IMR-90 (cell line): ENCODE measurements around the gene VPS39. TPM values are rescaled to one million over a fixed set of nuclear protein-coding genes. Genes with fewer than 3 reads are reported as not detected.

Experiments used
- ATAC-seq: fragments of 200-7000 bp; cut with Tn5 transposase; 2 replicates; pipeline ENCODE4 v1.9.1; 2020; ENCODE audit warnings: low read depth, mild to moderate bottlenecking, moderate library complexity
- BruUV-seq: library from RNA; stranded (reverse); fragments of 400-500 nt; replicated peaks from 2 replicates; lab custom pipeline; 2021; lab: Mats Ljungman, UMichigan
- CTCF ChIA-PET: fragments of 300-600 bp; formaldehyde crosslinking; extraction: SDS; loops from one replicate; lab custom pipeline; 2021; ENCODE audit warnings: antibody characterized with exemption; lab: Yijun Ruan, JAX
- POLR2A ChIA-PET: fragments of 300-600 bp; sonication (Branson Sonifier 250); formaldehyde crosslinking; loops from one replicate; lab custom pipeline; 2022; ENCODE audit warnings: antibody characterized with exemption; ENCODE audit not compliant: unreplicated experiment; lab: Charles Lee
- DNase-seq: peaks from one replicate; pipeline ENCODE4 v3.0.0; 2013
- H2AFZ ChIP-seq: replicated peaks from 2 replicates; pipeline ENCODE3; 2013; ENCODE audit warnings: low read length, mild to moderate bottlenecking; ENCODE audit not compliant: poor library complexity
- H2AK5ac ChIP-seq: 2 replicates; pipeline ENCODE4 v1.6.1; 2013; ENCODE audit warnings: low read depth, low read length, inconsistent platforms
- H2AK9ac ChIP-seq: replicated peaks from 2 replicates; pipeline ENCODE3; 2013; ENCODE audit warnings: mild to moderate bottlenecking, low read depth, low read length, moderate library complexity; ENCODE audit not compliant: poor library complexity
- H2BK120ac ChIP-seq: 2 replicates; pipeline ENCODE4 v1.6.1; 2013; ENCODE audit warnings: low read depth, low read length, inconsistent platforms
- H2BK15ac ChIP-seq: 3 replicates; pipeline ENCODE4 v1.6.1; 2013; ENCODE audit warnings: low read depth, low read length, inconsistent platforms
- H2BK20ac ChIP-seq: 2 replicates; pipeline ENCODE4 v1.6.1; 2013; ENCODE audit warnings: low read depth, mild to moderate bottlenecking, inconsistent platforms, low read length, moderate library complexity
- H2BK5ac ChIP-seq: 2 replicates; pipeline ENCODE4 v1.6.1; 2013; ENCODE audit warnings: mild to moderate bottlenecking, low read depth, low read length, inconsistent platforms; ENCODE audit not compliant: poor library complexity, severe bottlenecking
- H3K14ac ChIP-seq: replicated peaks from 2 replicates; pipeline ENCODE4 v1.6.1; 2013; ENCODE audit warnings: low read depth, low read length, inconsistent platforms
- H3K18ac ChIP-seq: 2 replicates; pipeline ENCODE4 v1.6.1; 2013; ENCODE audit warnings: low read depth, low read length, control low read depth
- H3K23ac ChIP-seq: 2 replicates; pipeline ENCODE4 v1.6.1; 2013; ENCODE audit warnings: low read depth, low read length, inconsistent platforms
- H3K27ac ChIP-seq: 2 replicates; pipeline ENCODE4 v1.5.1; 2013; ENCODE audit warnings: mild to moderate bottlenecking, control low read depth, low read length; ENCODE audit not compliant: insufficient read depth
- H3K27me3 ChIP-seq: 2 replicates; pipeline ENCODE4 v1.6.1; 2013; ENCODE audit warnings: low read length; ENCODE audit not compliant: control insufficient read depth, insufficient read depth
- H3K36me3 ChIP-seq: 2 replicates; pipeline ENCODE4 v1.6.1; 2013; ENCODE audit warnings: low read length, mixed read lengths; ENCODE audit not compliant: control insufficient read depth, insufficient read depth
- H3K4ac ChIP-seq: 2 replicates; pipeline ENCODE4 v1.6.1; 2013; ENCODE audit warnings: low read depth, low read length, inconsistent platforms
- H3K4me1 ChIP-seq: 2 replicates; pipeline ENCODE4 v1.6.1; 2013; ENCODE audit warnings: low read length, mixed read lengths; ENCODE audit not compliant: control insufficient read depth, insufficient read depth
- H3K4me2 ChIP-seq: 2 replicates; pipeline ENCODE4 v1.6.1; 2013; ENCODE audit warnings: low read depth, mild to moderate bottlenecking, control low read depth, low read length, moderate library complexity
- H3K4me3 ChIP-seq: 2 replicates; pipeline ENCODE4 v1.5.1; 2013; ENCODE audit warnings: low read depth, mild to moderate bottlenecking, control low read depth, low read length, moderate library complexity; ENCODE audit not compliant: insufficient read depth
- H3K56ac ChIP-seq: 2 replicates; pipeline ENCODE4 v1.6.1; 2013; ENCODE audit warnings: low read length, inconsistent platforms; ENCODE audit not compliant: insufficient read depth; ENCODE audit errors: extremely low read depth
- H3K79me1 ChIP-seq, 2 experiments: 2 replicates each; pipeline ENCODE4 v1.6.1; 2013; ENCODE audit warnings: low read length in 2 of 2, inconsistent platforms in 1 of 2, low read depth in 1 of 2
- H3K9ac ChIP-seq: 2 replicates; pipeline ENCODE4 v1.6.1; 2013; ENCODE audit warnings: low read depth, low read length, control low read depth
- H3K9me1 ChIP-seq: 2 replicates; pipeline ENCODE4 v1.6.1; 2013; ENCODE audit warnings: low read length, inconsistent platforms; ENCODE audit not compliant: insufficient read depth
- H3K9me3 ChIP-seq: 2 replicates; pipeline ENCODE4 v1.6.1; 2013; ENCODE audit warnings: low read length; ENCODE audit not compliant: control insufficient read depth, insufficient read depth
- H4K20me1 ChIP-seq: 2 replicates; pipeline ENCODE4 v1.6.1; 2013; ENCODE audit warnings: low read length, inconsistent platforms; ENCODE audit not compliant: insufficient read depth
- H4K5ac ChIP-seq: 2 replicates; pipeline ENCODE4 v1.6.1; 2013; ENCODE audit warnings: mild to moderate bottlenecking, low read depth, low read length, control low read depth
- H4K8ac ChIP-seq, 2 experiments: 2 replicates each; pipeline ENCODE4 v1.6.1; 2013; ENCODE audit warnings: low read depth in 2 of 2, low read length in 2 of 2, control low read depth in 1 of 2, inconsistent platforms in 1 of 2
- H4K91ac ChIP-seq: 2 replicates; pipeline ENCODE4 v1.6.1; 2013; ENCODE audit warnings: low read depth, low read length, inconsistent platforms; ENCODE audit not compliant: insufficient read depth
- CHD1 ChIP-seq: IDR thresholded peaks from 2 replicates; pipeline ENCODE4 v1.6.1; 2012; ENCODE audit warnings: low read depth, low read length, improper control_type of control experiment
- CTCF ChIP-seq: conservative IDR thresholded peaks from 2 replicates; pipeline ENCODE4 v1.5.1; 2012; ENCODE audit warnings: mild to moderate bottlenecking, low read depth, low read length, improper control_type of control experiment
- ELK1 ChIP-seq: fragments of 150-350 bp; IDR thresholded peaks from 2 replicates; pipeline ENCODE4 v1.6.1; 2016; ENCODE audit warnings: low read depth, mild to moderate bottlenecking, low read length, moderate library complexity, borderline replicate concordance
- FOS ChIP-seq: fragments of 150-350 bp; IDR thresholded peaks from 2 replicates; pipeline ENCODE4 v1.6.1; 2016; ENCODE audit warnings: low read depth, low read length
- MAFK ChIP-seq: IDR thresholded peaks from 2 replicates; pipeline ENCODE4 v1.6.1; 2012; ENCODE audit warnings: low read depth, low read length, improper control_type of control experiment
- MAZ ChIP-seq: IDR thresholded peaks from 2 replicates; pipeline ENCODE4 v1.6.1; 2012; ENCODE audit warnings: low read depth, mild to moderate bottlenecking, low read length, improper control_type of control experiment, moderate library complexity, borderline replicate concordance
- MXI1 ChIP-seq: IDR thresholded peaks from 2 replicates; pipeline ENCODE4 v1.6.1; 2012; ENCODE audit warnings: low read depth, mild to moderate bottlenecking, low read length, moderate library complexity, borderline replicate concordance
- NFE2L2 ChIP-seq: fragments of 150-350 bp; IDR thresholded peaks from 2 replicates; pipeline ENCODE4 v1.6.1; 2016; ENCODE audit warnings: low read depth, mild to moderate bottlenecking, low read length
- POLR2A ChIP-seq: IDR thresholded peaks from 2 replicates; pipeline ENCODE4 v1.6.1; 2012; ENCODE audit warnings: mild to moderate bottlenecking, low read depth, low read length
- RAD21 ChIP-seq: IDR thresholded peaks from 2 replicates; pipeline ENCODE4 v1.6.1; 2012; ENCODE audit warnings: low read length, improper control_type of control experiment
- RCOR1 ChIP-seq: IDR thresholded peaks from 2 replicates; pipeline ENCODE4 v1.6.1; 2012; ENCODE audit warnings: mild to moderate bottlenecking, low read length, improper control_type of control experiment; ENCODE audit not compliant: insufficient replicate concordance
- RFX5 ChIP-seq: IDR thresholded peaks from 2 replicates; pipeline ENCODE4 v1.8.0; 2012; ENCODE audit warnings: low read depth, mild to moderate bottlenecking, low read length, moderate library complexity
- USF2 ChIP-seq: fragments of 150-350 bp; IDR thresholded peaks from 2 replicates; pipeline ENCODE4 v1.6.1; 2017; ENCODE audit warnings: mild to moderate bottlenecking, antibody characterized with exemption, low read length, low read depth
- WGBS, 2 experiments: methylation state at CpG; one replicate each; pipeline versions ENCODE4 v1.1.5 to v1.1.7; 2013; ENCODE audit warnings: missing lambda C conversion rate in 2 of 2; ENCODE audit not compliant: insufficient read length in 1 of 2; ENCODE audit errors: extremely low coverage in 2 of 2; 5-methylcytosine and 5-hydroxymethylcytosine counted together
- dilution Hi-C: fragments of 300-500 bp; cut with HindIII; formaldehyde crosslinking; loops from one replicate; pipeline ENCODE4 v1.14.3; 2018; ENCODE audit warnings: low sequenced_read_pairs; ENCODE audit not compliant: unreplicated experiment
- in situ Hi-C: fragments of 300-500 bp; cut with MboI; formaldehyde crosslinking; loops from 3 replicates; pipeline ENCODE4 v1.14.3; 2019; ENCODE audit warnings: low sequenced_read_pairs, inconsistent platforms, mixed read lengths
- intact Hi-C: fragments of 100-400 bp; cut with micrococcal nuclease; formaldehyde crosslinking; loops from 2 replicates; pipeline ENCODE4 v1.10.0; 2022
- polyA plus RNA-seq, 3 experiments: library from polyadenylated mRNA; depleted of rRNA; stranded (reverse); fragments of >200 nt; gene quantifications; 2 replicates each; pipeline ENCODE4 v1.2.3, GENCODE V29; 2012; ENCODE audit warnings: low replicate concordance in 1 of 3
- total RNA-seq: library from RNA; depleted of rRNA; stranded (reverse); fragments of >200 nt; gene quantifications from 2 replicates; pipeline ENCODE4 v1.2.3, GENCODE V29; 2012

Gene VPS39
- total and polyA plus RNA-seq, 2 of the 4 experiments (the other 2 are of a cell fraction) = 49.7 to 52.2 TPM

- TF ChIP-seq CHD1 = no peak
These were observed 66.1 kb downstream of the VPS39 start (continued) for GRCh38 chr15:42141795-42142667.

- ChIA-PET CTCF (no interaction called here), POLR2A (no interaction called here)
- no peaks in the 10 kb centered on the region; the same call in 1 of the 2 replicates for H4K20me1 ChIP-seq
- H2AFZ ChIP-seq = no peak overlapping the region
- no peak overlapping the region for H3K4ac ChIP-seq
- H3K4me2 ChIP-seq = no peak overlapping the region
- no peak overlapping the region for H4K8ac ChIP-seq
- peaks cover 3% of the 10 kb centered on the region; the same call in 1 of the 2 replicates for H3K9me3 ChIP-seq
- in situ Hi-C loops = no loop called here
- H4K91ac ChIP-seq = no peak overlapping the region
- WGBS, 2 experiments = 81% methylated on average over 3 of the region's 7 CpGs; no CpG with 5 or more reads in 1 of the 2 experiments
- DNase-seq (no peak), ATAC-seq (no peak)
- H3K9me1 ChIP-seq = no peaks in the 10 kb centered on the region
- H3K4me3 ChIP-seq = no peak overlapping the region
- H3K27ac ChIP-seq = no peak overlapping the region
- no peak overlapping the region for H3K56ac ChIP-seq
- no peak overlapping the region for H3K9ac ChIP-seq
- H2BK15ac ChIP-seq = no peak overlapping the region
- no peak overlapping the region for H2AK9ac ChIP-seq
- no peak overlapping the region for H3K14ac ChIP-seq
- dilution Hi-C loops = no loop called here
- intact Hi-C loops = no loop called here
- peaks cover 62% of the 10 kb centered on the region for H3K27me3 ChIP-seq
- H3K79me1 ChIP-seq = no peaks in the 10 kb centered on the region
- no peaks in the 10 kb centered on the region for H3K4me1 ChIP-seq
- no peak overlapping the region for H3K18ac ChIP-seq
- no peaks in the 10 kb centered on the region for H3K36me3 ChIP-seq
- BruUV-seq = no TSS peak
- no peak overlapping the region for H2BK20ac ChIP-seq
- no peak overlapping the region for H4K5ac ChIP-seq
- no peak overlapping the region for H3K23ac ChIP-seq
- no peak overlapping the region for H2BK5ac ChIP-seq
- no peak overlapping the region for H2BK120ac ChIP-seq
- H2AK5ac ChIP-seq = no peak overlapping the region
- TF ChIP-seq MXI1 (no peak), FOS (no peak), RCOR1 (no peak), MAFK (no peak), POLR2A (no peak), RFX5 (no peak), NFE2L2 (no peak), CTCF (no peak), MAZ (no peak), USF2 (no peak), RAD21 (no peak), ELK1 (no peak)
These were observed 66.9 kb downstream of the VPS39 start for GRCh38 chr15:42141246-42141645.
